Coronary artery (tissue), 2 donors: ENCODE results near the gene ARHGEF37.

Source experiments
- DNase-seq: peaks from one replicate; pipeline ENCODE4 v3.0.0-alpha.2; 2017; ENCODE audit warnings: low spot score
- H3K27ac ChIP-seq, 2 donors: fragments of 200-600 bp; sonication (generic); one replicate each; pipeline ENCODE4 v1.5.1; 2016 to 2019
- H3K4me3 ChIP-seq: fragments of 200-600 bp; sonication (generic); 2 replicates; pipeline ENCODE4 v1.5.1; 2016; ENCODE audit warnings: mild to moderate bottlenecking, moderate library complexity
- TF ChIP-seq, protein P1 (sequence below): fragments of 200-600 bp; sonication (generic); IDR thresholded peaks from one replicate; pipeline ENCODE4 v1.5.1; 2019; ENCODE audit warnings: antibody characterized with exemption

The ARHGEF37 gene

DNA sequence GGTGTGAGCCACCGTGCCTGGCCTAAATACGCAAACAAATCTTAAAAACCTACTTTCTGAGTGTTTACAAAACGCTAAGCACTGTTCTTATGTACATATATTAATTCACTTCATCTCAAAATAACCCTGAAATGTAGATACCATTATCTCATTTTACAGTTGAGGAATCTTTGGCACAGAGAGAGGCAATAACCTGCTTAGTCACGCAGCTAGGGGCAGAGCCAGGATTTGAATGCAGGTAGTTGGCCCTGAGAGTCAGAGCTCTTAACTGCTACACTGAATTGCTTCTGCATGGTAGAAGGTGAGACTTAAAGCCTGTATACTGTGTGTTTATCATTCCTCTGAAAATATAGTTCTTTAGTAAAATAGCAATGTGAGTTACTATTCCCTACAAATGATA is 21.9 kb downstream of the ARHGEF37 start:
- DNase-seq, result no peak
- Histone ChIP-seq H3K27ac (no peak overlapping the region), H3K4me3 (no peak overlapping the region)
- TF ChIP-seq, protein P1, sequence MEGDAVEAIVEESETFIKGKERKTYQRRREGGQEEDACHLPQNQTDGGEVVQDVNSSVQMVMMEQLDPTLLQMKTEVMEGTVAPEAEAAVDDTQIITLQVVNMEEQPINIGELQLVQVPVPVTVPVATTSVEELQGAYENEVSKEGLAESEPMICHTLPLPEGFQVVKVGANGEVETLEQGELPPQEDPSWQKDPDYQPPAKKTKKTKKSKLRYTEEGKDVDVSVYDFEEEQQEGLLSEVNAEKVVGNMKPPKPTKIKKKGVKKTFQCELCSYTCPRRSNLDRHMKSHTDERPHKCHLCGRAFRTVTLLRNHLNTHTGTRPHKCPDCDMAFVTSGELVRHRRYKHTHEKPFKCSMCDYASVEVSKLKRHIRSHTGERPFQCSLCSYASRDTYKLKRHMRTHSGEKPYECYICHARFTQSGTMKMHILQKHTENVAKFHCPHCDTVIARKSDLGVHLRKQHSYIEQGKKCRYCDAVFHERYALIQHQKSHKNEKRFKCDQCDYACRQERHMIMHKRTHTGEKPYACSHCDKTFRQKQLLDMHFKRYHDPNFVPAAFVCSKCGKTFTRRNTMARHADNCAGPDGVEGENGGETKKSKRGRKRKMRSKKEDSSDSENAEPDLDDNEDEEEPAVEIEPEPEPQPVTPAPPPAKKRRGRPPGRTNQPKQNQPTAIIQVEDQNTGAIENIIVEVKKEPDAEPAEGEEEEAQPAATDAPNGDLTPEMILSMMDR, result no peak

DNA sequence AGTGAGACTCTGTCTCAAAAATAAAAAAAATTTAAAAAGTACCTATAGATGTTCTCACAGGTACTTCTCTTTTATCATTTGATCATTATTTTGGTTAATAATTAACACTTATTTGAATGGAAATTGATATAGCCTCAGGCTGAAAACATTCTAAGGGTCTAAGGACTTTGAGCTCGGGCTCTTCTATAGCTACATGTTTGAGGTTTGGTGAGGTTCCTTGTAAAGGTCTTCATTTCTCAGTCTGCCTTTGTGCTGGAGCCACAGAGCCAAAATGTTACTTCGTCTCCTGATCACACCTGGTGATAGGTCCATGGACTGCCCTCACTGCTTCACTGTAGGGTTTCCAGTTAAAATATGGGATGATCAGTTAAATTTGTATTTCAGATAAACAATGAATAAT is 22.6 kb downstream of the ARHGEF37 start:
- TF ChIP-seq, protein P1, result no peak
- no peak for DNase-seq
- H3K4me3 ChIP-seq, result no peak overlapping the region
- no peak overlapping the region for H3K27ac ChIP-seq

DNA sequence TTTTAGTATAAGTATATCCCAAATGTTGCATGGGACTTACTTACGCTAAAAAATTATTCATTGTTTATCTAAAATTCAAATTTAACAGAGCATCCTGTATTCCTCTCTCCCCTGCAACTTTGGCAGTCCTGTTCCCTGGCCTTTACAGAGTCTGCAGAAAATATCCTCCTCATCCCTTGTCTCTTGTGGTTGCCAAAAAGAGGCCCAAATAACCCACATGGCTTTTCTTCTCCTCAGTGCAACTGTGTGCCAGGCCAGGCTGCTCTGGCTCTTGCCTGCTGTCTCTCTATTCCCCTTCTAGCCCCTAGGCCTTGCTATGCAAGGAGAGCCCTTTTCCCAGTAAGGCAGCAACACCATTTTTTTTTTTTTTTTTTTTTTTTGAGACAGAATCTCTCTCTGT is 23.0 kb downstream of the ARHGEF37 start:
- no peak overlapping the region for H3K27ac ChIP-seq
- TF ChIP-seq, protein P1, result no peak
- H3K4me3 ChIP-seq, result no peak overlapping the region
- DNase-seq, result no peak

DNA sequence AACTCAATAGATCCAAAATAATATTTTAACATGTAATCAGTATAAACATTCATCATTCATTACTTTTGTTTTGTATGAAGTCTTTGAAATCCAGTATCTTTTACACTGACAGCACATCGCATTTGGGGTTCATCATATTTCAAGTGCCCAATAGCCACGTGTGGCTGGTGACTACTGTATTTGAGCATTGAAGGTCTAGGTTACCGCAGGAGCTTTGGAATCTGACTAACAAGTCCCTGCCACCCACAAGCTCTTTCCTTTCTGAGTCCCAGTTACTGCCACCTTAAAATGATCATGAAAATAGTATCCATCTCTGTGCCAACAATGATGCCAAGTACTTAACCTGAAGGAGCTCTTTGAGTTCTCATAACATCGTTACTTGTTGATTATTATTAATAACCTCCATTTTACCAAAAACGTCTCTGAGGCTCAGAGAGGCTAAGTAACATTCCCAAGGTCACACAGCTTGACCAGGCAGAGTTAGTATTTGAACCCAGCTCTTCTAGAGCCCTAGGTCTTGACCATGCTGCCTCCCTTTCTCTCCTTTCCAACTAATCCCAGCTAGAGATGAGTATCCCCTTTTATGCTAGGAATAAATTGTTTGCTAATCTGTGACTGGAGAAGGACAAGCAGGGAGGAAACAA is 24.2 kb downstream of the ARHGEF37 start:
- no peak for DNase-seq
- H3K4me3 ChIP-seq, result no peak overlapping the region
- H3K27ac ChIP-seq, result peak overlapping the region in 1 of 2 donors; percentile 53
- TF ChIP-seq, protein P1, result no peak

DNA sequence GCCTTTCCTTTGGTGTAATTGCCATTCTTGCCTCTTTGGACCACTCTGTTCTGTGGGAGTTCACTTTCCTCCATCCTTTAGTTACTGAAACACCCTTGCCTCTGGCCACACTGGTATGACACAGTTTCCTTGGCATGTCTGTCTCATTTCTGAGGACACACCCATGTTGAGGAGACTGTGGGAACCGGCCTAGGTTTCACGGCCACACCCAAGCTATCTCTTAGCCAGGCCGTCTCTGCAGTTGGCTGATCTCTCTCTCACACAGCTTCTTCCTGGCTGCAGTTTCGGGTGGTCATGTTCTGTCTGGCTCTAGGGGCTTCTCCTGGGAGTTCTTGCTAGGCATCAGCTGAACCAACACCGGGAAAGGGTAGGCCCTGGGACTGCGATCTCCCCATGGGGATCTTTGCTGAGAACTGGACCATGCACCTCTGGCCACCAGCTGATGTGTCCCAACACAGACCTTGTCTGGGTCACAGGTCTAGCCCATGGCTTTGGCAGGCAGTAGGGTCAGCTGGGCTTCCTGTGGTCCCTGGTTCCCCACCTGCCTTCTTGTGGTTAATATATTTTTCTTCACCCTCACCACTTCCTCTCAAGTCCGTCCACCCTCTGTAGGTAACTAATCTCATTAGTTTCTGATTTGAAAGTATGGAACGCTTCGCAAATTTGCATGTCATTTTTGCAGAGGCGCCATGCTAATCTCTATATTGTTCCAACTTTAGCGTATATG is 24.9 kb downstream of the ARHGEF37 start:
- peak overlapping the region in 1 of 2 donors; percentile 53 for H3K27ac ChIP-seq
- no peak overlapping the region for H3K4me3 ChIP-seq
- TF ChIP-seq, protein P1, result no peak
- DNase-seq, result no peak

DNA sequence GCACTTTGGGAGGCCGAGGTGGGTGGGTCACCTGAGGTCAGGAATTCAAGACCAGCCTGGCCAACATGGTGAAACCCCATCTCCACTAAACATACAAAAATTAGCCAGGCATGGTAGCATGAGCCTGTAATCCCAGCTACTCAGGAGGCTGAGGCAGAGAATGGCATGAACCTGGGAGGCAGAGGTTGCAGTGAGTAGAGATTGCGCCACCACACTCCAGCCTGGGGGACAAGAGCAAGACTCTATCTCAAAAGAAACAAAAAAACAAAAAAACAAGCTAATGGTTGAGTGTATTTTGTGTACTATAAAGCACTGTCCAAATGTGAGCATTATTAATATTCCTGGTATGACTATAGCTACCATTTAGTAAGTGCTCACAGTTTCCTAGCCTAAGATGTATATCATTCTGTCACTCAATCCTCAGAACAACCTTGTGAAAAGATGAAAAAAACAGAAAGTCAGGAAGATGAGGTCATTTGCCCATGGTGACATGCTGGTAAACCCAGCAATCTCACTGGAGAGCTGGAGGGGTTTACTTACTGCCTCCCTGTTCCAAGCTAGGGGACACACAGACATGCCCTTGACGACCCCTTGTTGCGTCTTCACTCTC is 27.7 kb downstream of the ARHGEF37 start:
- TF ChIP-seq, protein P1, result no peak
- DNase-seq, result no peak
- no peak overlapping the region for H3K27ac ChIP-seq
- no peak overlapping the region for H3K4me3 ChIP-seq
